Thyroid gland (tissue), 4 donors: ENCODE results near the gene FXYD2. TPM values are rescaled to one million over a fixed set of nuclear protein-coding genes. Genes with fewer than 3 reads are reported as not detected.

Experiments used
- DNase-seq, 2 donors: peaks; one replicate each; pipeline ENCODE4 v3.0.0-alpha.2; 2019
- H3K27ac ChIP-seq, 3 donors: fragments of 200-600 bp; sonication (generic); 1 replicate in 2 of 3; 2 replicates in 1 of 3; pipeline ENCODE4 v1.5.1; 2016 to 2019; ENCODE audit warnings: mild to moderate bottlenecking in 1 of 3, moderate library complexity in 1 of 3
- H3K27me3 ChIP-seq: fragments of 200-600 bp; sonication (generic); one replicate; pipeline ENCODE4 v1.5.1; 2019
- H3K36me3 ChIP-seq, 2 donors: fragments of 200-600 bp; sonication (generic); one replicate each; pipeline ENCODE4 v1.5.1; 2016 to 2019
- H3K4me1 ChIP-seq, 2 donors: fragments of 200-600 bp; sonication (generic); one replicate each; pipeline ENCODE4 v1.5.1; 2017 to 2019
- H3K4me3 ChIP-seq, 3 donors: fragments of 200-600 bp; sonication (generic); replicated peaks in 1 of 3; 1 replicate in 2 of 3; 2 replicates in 1 of 3; pipeline ENCODE4 v1.5.1; 2016; ENCODE audit warnings: mild to moderate bottlenecking in 1 of 3
- H3K9me3 ChIP-seq: fragments of 200-600 bp; sonication (generic); one replicate; pipeline ENCODE4 v1.5.1; 2017
- POLR2A ChIP-seq, 2 donors: fragments of 450-650 bp; IDR thresholded peaks; one replicate each; pipeline ENCODE4 v1.6.1; 2017; ENCODE audit warnings: antibody characterized with exemption in 2 of 2, mild to moderate bottlenecking in 2 of 2, moderate library complexity in 1 of 2
- WGBS, 2 donors: methylation state at CpG; one replicate each; pipeline ENCODE4 v1.1.5; 2017; 5-methylcytosine and 5-hydroxymethylcytosine counted together
- intact Hi-C: fragments of 100-400 bp; cut with DNase I; formaldehyde crosslinking; loops from one replicate; pipeline ENCODE4 v1.15.1; 2023
- total RNA-seq, 4 donors: library from RNA; depleted of rRNA; stranded (reverse); fragments of >200 nt; gene quantifications; one replicate each; pipeline ENCODE4 v1.2.3, GENCODE V29; 2016
- TF ChIP-seq, protein P1 (sequence below), 6 experiments: fragments of 200-600 bp in 3 of 6; fragments of 450-650 bp in 3 of 6; sonication (generic) in 3 of 6; IDR thresholded peaks; one replicate each; pipeline ENCODE4 v1.5.1; 2016 to 2019; ENCODE audit warnings: antibody characterized with exemption in 6 of 6, mild to moderate bottlenecking in 2 of 6, inconsistent platforms in 1 of 6, moderate library complexity in 1 of 6

FXYD2 gene
- total RNA-seq, 4 donors from 2014 or later = 0.42 to 2.8 (median 1.5) TPM

DNA sequence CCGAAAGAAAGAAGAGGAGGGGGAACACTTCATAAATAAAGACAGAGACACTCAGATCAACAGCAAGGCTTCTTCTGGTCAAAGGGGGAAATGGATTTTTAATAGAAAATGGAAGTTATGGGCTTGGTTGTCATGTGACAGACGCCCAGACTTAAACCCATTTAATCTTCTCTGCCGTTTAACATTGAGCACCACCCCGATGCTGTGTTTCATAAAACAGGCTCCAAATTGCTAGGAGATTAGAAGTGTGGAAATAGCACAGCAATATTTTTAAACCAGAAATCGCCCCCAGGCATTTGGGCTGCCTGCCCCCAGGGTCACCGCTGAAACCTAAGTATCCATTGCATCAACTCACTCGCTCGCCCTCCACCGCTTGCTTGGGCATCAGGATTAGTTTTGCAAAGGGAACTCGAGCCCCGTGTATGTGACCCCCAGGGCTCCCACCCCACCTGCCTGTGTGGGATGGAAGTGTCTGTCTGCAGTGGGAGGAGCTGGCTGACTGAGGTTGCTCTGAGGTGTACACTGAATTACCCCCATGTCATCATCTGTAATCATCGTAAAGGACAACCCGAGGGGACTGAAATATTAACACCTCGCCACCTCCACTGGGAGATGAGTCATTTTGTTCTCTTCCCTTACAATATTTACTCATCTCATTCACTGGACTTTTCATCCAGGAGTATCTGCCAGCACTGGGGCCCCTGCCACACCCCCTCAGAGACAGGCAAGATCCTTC, 38.2 kb downstream of the FXYD2 start:
- H3K27me3 ChIP-seq = no peaks in the 10 kb centered on the region

DNA sequence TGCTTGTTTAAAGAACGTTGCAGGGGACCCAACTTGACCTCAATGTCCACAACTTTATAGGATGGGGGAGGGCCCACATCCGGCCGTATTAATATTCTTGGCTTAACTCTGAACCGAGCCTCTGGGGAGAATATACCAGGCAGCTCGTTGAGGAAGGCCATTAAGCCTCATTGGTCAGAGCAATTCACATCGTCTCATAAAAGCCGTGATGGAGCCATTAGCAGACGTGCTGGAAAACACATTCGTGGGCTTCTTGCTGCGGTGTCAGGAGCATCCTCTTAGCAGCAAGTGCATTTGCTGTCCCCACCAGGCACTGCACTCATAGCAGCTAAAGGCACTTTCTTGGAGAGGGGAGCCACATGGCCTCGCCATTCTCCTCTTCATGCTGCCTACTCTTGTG, 42.4 kb downstream of the FXYD2 start:
- no peaks in the 10 kb centered on the region for H3K36me3 ChIP-seq
- WGBS, 2 donors = 55 to 73% methylated on average over 11 of the region's 11 CpGs
- no peak overlapping the region for H3K27ac ChIP-seq
- no peaks in the 10 kb centered on the region for H3K27me3 ChIP-seq
- H3K9me3 ChIP-seq = no peaks in the 10 kb centered on the region
- H3K4me3 ChIP-seq = no peak overlapping the region
- no peaks in the 10 kb centered on the region for H3K4me1 ChIP-seq
- no peak for TF ChIP-seq POLR2A (IDR thresholded peaks at IDR 0.05)
- TF ChIP-seq, protein P1, sequence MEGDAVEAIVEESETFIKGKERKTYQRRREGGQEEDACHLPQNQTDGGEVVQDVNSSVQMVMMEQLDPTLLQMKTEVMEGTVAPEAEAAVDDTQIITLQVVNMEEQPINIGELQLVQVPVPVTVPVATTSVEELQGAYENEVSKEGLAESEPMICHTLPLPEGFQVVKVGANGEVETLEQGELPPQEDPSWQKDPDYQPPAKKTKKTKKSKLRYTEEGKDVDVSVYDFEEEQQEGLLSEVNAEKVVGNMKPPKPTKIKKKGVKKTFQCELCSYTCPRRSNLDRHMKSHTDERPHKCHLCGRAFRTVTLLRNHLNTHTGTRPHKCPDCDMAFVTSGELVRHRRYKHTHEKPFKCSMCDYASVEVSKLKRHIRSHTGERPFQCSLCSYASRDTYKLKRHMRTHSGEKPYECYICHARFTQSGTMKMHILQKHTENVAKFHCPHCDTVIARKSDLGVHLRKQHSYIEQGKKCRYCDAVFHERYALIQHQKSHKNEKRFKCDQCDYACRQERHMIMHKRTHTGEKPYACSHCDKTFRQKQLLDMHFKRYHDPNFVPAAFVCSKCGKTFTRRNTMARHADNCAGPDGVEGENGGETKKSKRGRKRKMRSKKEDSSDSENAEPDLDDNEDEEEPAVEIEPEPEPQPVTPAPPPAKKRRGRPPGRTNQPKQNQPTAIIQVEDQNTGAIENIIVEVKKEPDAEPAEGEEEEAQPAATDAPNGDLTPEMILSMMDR (IDR thresholded peaks at IDR 0.05) = no peak
- intact Hi-C loops = no loop called here
- DNase-seq = no peak

More for the DNA sequence above, 38.2 kb downstream of the FXYD2 start:
- Histone ChIP-seq H3K27ac (no peak overlapping the region), H3K36me3 (no peaks in the 10 kb centered on the region), H3K4me1 (no peaks in the 10 kb centered on the region), H3K9me3 (no peaks in the 10 kb centered on the region), H3K4me3 (no peak overlapping the region)
- no peak for TF ChIP-seq POLR2A (IDR thresholded peaks at IDR 0.05)
- TF ChIP-seq, protein P1 (IDR thresholded peaks at IDR 0.05) = no peak
- WGBS, 2 donors = 72 to 80% methylated on average over 14 of the region's 14 CpGs
- intact Hi-C loops = no loop called here
- DNase-seq = no peak

DNA sequence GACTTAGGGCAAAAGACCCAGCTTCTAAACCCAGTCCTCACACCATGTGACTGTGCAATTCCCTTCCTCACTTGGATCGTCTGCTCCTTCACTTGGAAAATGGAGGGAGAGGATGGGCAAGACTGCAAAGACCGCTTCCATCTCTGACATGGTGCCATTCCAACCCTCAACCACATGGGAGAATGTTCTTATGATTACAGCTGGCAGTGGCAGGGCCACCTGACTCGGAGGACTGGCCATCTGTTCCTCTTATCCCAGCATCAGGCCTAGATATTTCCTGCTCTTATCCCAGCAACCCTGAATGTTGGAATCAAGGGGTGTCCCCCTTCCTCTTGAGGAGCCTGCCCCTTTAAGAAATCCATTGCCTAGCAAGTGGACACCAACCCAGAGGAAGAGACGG, 42.9 kb downstream of the FXYD2 start:
- no peaks in the 10 kb centered on the region for H3K27me3 ChIP-seq
- no peak overlapping the region for H3K4me3 ChIP-seq
- no peaks in the 10 kb centered on the region for H3K36me3 ChIP-seq
- TF ChIP-seq POLR2A (IDR thresholded peaks at IDR 0.05) = no peak
- TF ChIP-seq, protein P1 (IDR thresholded peaks at IDR 0.05) = no peak
- 77 to 86% methylated on average over 3 to 4 of the region's 4 CpGs for WGBS, 2 donors
- no peak for DNase-seq
- H3K27ac ChIP-seq = no peak overlapping the region
- intact Hi-C loops = no loop called here
- no peaks in the 10 kb centered on the region for H3K9me3 ChIP-seq
- no peaks in the 10 kb centered on the region for H3K4me1 ChIP-seq

DNA sequence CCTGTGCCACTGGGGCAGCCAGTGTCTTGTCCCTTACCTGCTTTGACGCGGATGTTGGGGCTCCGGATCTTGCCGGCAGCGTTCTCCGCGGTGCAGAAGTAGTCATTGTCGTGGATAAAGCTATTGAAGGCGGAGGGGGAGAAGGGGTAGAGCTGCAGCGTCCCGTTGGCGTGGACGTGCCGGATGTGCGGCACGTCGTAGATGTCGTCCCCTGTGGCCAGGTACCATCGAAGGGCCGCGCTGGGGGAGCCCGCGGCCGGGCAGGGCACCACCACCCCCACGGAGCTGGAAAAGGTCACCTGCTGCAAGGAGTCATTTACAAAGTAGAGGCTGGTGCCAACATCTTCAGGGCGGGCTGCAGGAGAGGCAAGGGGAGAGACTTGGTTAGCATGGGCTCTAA, 44.1 kb downstream of the FXYD2 start:
- Histone ChIP-seq H3K9me3 (no peaks in the 10 kb centered on the region), H3K27me3 (no peaks in the 10 kb centered on the region), H3K27ac (no peak overlapping the region), H3K4me3 (no peak overlapping the region), H3K36me3 (no peaks in the 10 kb centered on the region), H3K4me1 (no peaks in the 10 kb centered on the region)
- TF ChIP-seq, protein P1 (IDR thresholded peaks at IDR 0.05) = no peak
- TF ChIP-seq POLR2A (IDR thresholded peaks at IDR 0.05) = no peak
- DNase-seq = no peak
- intact Hi-C loops = no loop called here
- 90% methylated on average over 25 to 26 of the region's 26 CpGs for WGBS, 2 donors

DNA sequence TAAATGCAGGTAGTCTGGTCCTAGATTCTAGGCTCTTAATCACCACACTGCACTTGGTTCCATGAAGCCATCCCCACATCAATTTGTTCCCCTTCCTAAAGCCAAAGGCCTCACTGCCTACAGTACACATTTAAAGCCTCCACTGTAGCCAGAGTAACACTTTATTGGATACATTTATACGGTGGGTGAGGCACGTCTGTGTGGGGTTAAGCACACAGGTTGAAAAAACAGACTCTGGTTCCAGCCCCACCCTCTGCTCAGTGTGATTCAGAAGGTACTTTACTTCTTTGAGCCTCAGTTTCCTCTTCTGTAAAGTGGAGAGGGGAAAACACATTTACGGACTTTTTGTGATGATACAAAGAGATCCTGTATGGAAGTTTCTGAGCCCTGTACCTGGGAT, 50.0 kb downstream of the FXYD2 start:
- no peak for DNase-seq
- 78 to 88% methylated on average over 3 of the region's 3 CpGs for WGBS, 2 donors
- H3K9me3 ChIP-seq = no peaks in the 10 kb centered on the region
- no peaks in the 10 kb centered on the region for H3K27me3 ChIP-seq
- no peak overlapping the region for H3K27ac ChIP-seq
- TF ChIP-seq, protein P1 (IDR thresholded peaks at IDR 0.05) = no peak
- TF ChIP-seq POLR2A (IDR thresholded peaks at IDR 0.05) = no peak
- H3K36me3 ChIP-seq = no peaks in the 10 kb centered on the region
- no peak overlapping the region for H3K4me3 ChIP-seq
- H3K4me1 ChIP-seq = no peaks in the 10 kb centered on the region
- intact Hi-C loops = no loop called here
